DND-41 (cell line): ENCODE measurements around the gene FRY.
A peak's percentile ranks its signal among the peaks of the same experiment; 100 is the strongest.

Experiments
- ATAC-seq: fragments of 200-7000 bp; cut with Tn5 transposase; 3 replicates; pipeline ENCODE4 v1.9.1; 2021; ENCODE audit warnings: low read depth; ENCODE audit not compliant: insufficient read depth
- DNase-seq: peaks from one replicate; pipeline ENCODE4 v3.0.0-alpha.2; 2020
- H2AFZ ChIP-seq: 2 replicates; pipeline ENCODE4 v1.6.0; 2012; ENCODE audit warnings: low read depth, low read length
- H3K27ac ChIP-seq: 2 replicates; pipeline ENCODE4 v1.5.1; 2012; ENCODE audit warnings: low read length, inconsistent platforms
- H3K27me3 ChIP-seq: fragments of 200-600 bp; sonication (generic); 2 replicates; pipeline ENCODE4 v1.6.0; 2012; ENCODE audit warnings: low read length, mild to moderate bottlenecking, inconsistent platforms; ENCODE audit not compliant: insufficient read depth, poor library complexity
- H3K36me3 ChIP-seq: 2 replicates; pipeline ENCODE4 v1.5.1; 2012; ENCODE audit warnings: low read length, inconsistent platforms; ENCODE audit not compliant: insufficient read depth
- H3K4me1 ChIP-seq: 2 replicates; pipeline ENCODE4 v1.5.1; 2012; ENCODE audit warnings: mild to moderate bottlenecking, low read length; ENCODE audit not compliant: insufficient read depth
- H3K4me2 ChIP-seq: 2 replicates; pipeline ENCODE4 v1.6.0; 2012; ENCODE audit warnings: mild to moderate bottlenecking, moderate library complexity, low read length, inconsistent platforms; ENCODE audit not compliant: insufficient read depth
- H3K4me3 ChIP-seq, 2 experiments: fragments of 200-600 bp in 1 of 2; shearing (Covaris generic) in 1 of 2; 2 replicates each; pipeline ENCODE4 v1.5.1; 2012 to 2016; ENCODE audit warnings: inconsistent platforms in 2 of 2, low read length in 2 of 2, mild to moderate bottlenecking in 2 of 2, low read depth in 1 of 2, moderate library complexity in 1 of 2
- H3K79me2 ChIP-seq: 2 replicates; pipeline ENCODE4 v1.6.0; 2012; ENCODE audit warnings: low read length, inconsistent platforms; ENCODE audit not compliant: insufficient read depth
- H3K9ac ChIP-seq: 2 replicates; pipeline ENCODE4 v1.6.0; 2012; ENCODE audit warnings: low read depth, mild to moderate bottlenecking, inconsistent platforms, low read length, moderate library complexity
- H3K9me3 ChIP-seq: 2 replicates; pipeline ENCODE4 v1.5.1; 2012; ENCODE audit warnings: low read length, moderate library complexity, mild to moderate bottlenecking, inconsistent platforms; ENCODE audit not compliant: insufficient read depth, severe bottlenecking
- H4K20me1 ChIP-seq: 2 replicates; pipeline ENCODE4 v1.6.0; 2012; ENCODE audit warnings: low read length; ENCODE audit not compliant: insufficient read depth
- CTCF ChIP-seq: IDR thresholded peaks from 2 replicates; pipeline ENCODE4 v1.5.1; 2012; ENCODE audit warnings: borderline replicate concordance, low read length, moderate library complexity, mild to moderate bottlenecking; ENCODE audit not compliant: poor library complexity, severe bottlenecking; ENCODE audit errors: extremely low read depth
- EZH2 ChIP-seq: IDR thresholded peaks from 3 replicates; pipeline ENCODE4 v1.6.1; 2012; ENCODE audit warnings: borderline replicate concordance, low read depth, mild to moderate bottlenecking, moderate library complexity, low read length, inconsistent platforms; ENCODE audit not compliant: severe bottlenecking

FRY gene

GRCh38 chr13:32309312-32310133 is 277.9 kb downstream of the FRY start:
- 0 out of 2 replicates have a peak overlapping the region, but pooled peaks have one; percentile 39 for H3K27ac ChIP-seq
- H3K4me2 ChIP-seq, result no peak overlapping the region
- no peak overlapping the region for H3K9ac ChIP-seq
- H3K27me3 ChIP-seq, result no peaks in the 10 kb centered on the region
- H3K79me2 ChIP-seq, result peaks cover 2% of the 10 kb centered on the region; the same call in 1 of the 2 replicates
- DNase-seq, result no peak
- H2AFZ ChIP-seq, result peak overlapping the region; percentile 62
- no peaks in the 10 kb centered on the region for H3K36me3 ChIP-seq
- peak; percentile 54; the same call in 1 of the 3 replicates for ATAC-seq
- H4K20me1 ChIP-seq, result no peaks in the 10 kb centered on the region
- TF ChIP-seq EZH2, result no peak
- no peak for TF ChIP-seq CTCF
- H3K9me3 ChIP-seq, result peaks cover 2% of the 10 kb centered on the region
- no peak overlapping the region for H3K4me3 ChIP-seq
- peaks cover 15% of the 10 kb centered on the region for H3K4me1 ChIP-seq

- H3K4me2 ChIP-seq, result no peak overlapping the region
- H3K27ac ChIP-seq, result no peak overlapping the region
- ATAC-seq (no peak; the same call in 2 of the 3 replicates), DNase-seq (peak; percentile 10)
- H4K20me1 ChIP-seq, result no peaks in the 10 kb centered on the region
- no peak overlapping the region for H2AFZ ChIP-seq
- no peaks in the 10 kb centered on the region for H3K36me3 ChIP-seq
- H3K4me3 ChIP-seq, result no peak overlapping the region
- H3K4me1 ChIP-seq, result peaks cover 22% of the 10 kb centered on the region
- H3K9ac ChIP-seq, result no peak overlapping the region
- H3K27me3 ChIP-seq, result no peaks in the 10 kb centered on the region
- peak; percentile 61 for TF ChIP-seq CTCF
- TF ChIP-seq EZH2, result no peak
- peaks cover 4% of the 10 kb centered on the region; the same call in 1 of the 2 replicates for H3K79me2 ChIP-seq
- peaks cover 2% of the 10 kb centered on the region for H3K9me3 ChIP-seq
Measured at GRCh38 chr13:32310134-32310706, 278.6 kb downstream of the FRY start.

GRCh38 chr13:32311188-32311897 is 279.8 kb downstream of the FRY start:
- Histone ChIP-seq H3K36me3 (peaks cover 4% of the 10 kb centered on the region; the same call in 1 of the 2 replicates), H3K27me3 (no peaks in the 10 kb centered on the region), H3K4me3 (no peak overlapping the region), H3K9me3 (no peaks in the 10 kb centered on the region), H4K20me1 (no peaks in the 10 kb centered on the region), H3K4me1 (peaks cover 26% of the 10 kb centered on the region), H3K4me2 (no peak overlapping the region), H3K79me2 (peaks cover 13% of the 10 kb centered on the region), H3K27ac (no peak overlapping the region), H2AFZ (no peak overlapping the region), H3K9ac (no peak overlapping the region)
- DNase-seq (no peak), ATAC-seq (no peak)
- no peak for TF ChIP-seq CTCF
- TF ChIP-seq EZH2, result no peak
